Left colon (tissue), 2 donors: Measurements from ENCODE around the gene EBF3. TPM values are rescaled to one million over a fixed set of nuclear protein-coding genes. Genes with fewer than 3 reads are reported as not detected.
"Not testable (repeated sequence)": the region's sequence is repeated elsewhere in the genome, so short reads cannot be mapped to it uniquely, and the experiment has no call there.

Experiments used
- ATAC-seq: fragments of 200-7000 bp; cut with Tn5 transposase; one replicate; pipeline ENCODE4 v1.9.1; 2020; ENCODE audit warnings: mild to moderate bottlenecking, moderate library complexity
- DNase-seq, 2 donors: peaks; one replicate each; pipeline ENCODE4 v3.0.0-alpha.2; 2020
- intact Hi-C, 2 donors: fragments of 100-400 bp; cut with DNase I in 1 of 2; cut with micrococcal nuclease in 1 of 2; formaldehyde crosslinking; loops; one replicate each; pipeline versions ENCODE4 v1.11.2 to v1.14.0; 2022; cut with DNase I, micrococcal nuclease
- total RNA-seq, 2 donors: library from RNA; stranded (reverse); fragmentation: NEBNext Ultra II Directional; extraction: Animal tissue kit (Norgen Biotek cat#: 25700); gene quantifications; one replicate each; pipeline ENCODE4 v1.2.1, GENCODE V29; 2021
- donor health status: DM: no; HTN: no; CAD: no.
- donor health status: DM: yes; HTN: yes; CAD: no.

EBF3 gene
- total RNA-seq, 2 donors from 2014 or later = 0.40 to 0.78 TPM

DNA sequence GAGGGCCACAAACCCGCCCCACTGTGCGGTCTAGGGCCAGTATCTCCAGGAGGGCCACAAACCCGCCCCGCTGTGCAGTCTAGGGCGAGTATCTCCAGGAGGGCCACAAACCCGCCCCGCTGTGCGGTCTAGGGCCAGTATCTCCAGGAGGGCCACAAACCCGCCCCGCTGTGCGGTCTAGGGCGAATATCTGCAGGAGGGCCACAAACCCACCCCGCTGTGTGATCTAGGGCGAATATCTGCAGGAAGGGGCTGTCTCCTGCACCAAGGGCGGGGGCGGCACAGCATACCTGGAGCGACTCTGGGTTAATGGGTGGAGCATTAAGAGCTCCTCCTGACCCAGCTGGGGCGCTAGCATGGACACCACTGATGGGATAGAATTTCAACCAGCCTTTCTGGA lies 43.9 kb downstream of the EBF3 start:
- intact Hi-C loops = not testable (repeated sequence)

DNA sequence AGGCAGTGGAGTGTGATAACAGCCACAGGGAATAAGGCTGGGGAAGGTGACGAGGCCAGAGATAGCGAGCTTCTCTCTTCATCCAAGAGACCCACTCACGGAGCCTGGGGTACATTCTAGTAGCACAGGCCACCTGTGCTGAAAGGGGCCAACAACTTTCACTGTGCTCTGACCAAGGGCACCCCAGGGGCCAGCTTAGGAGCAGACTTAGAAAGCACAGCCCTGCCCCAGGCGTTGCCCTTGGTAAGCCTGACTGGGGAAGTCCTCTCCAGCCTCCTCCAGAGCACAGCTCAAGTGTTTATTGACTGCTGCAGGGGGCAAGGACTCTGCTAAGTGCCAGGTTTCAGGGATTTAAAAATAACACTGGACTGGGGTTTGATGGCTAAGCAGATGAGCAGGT lies 44.7 kb downstream of the EBF3 start:
- intact Hi-C loops = no loop called here
- ATAC-seq (no peak), DNase-seq (no peak)

More for the DNA sequence above, 43.9 kb downstream of the EBF3 start:
- ATAC-seq, DNase-seq: not testable (repeated sequence)

DNA sequence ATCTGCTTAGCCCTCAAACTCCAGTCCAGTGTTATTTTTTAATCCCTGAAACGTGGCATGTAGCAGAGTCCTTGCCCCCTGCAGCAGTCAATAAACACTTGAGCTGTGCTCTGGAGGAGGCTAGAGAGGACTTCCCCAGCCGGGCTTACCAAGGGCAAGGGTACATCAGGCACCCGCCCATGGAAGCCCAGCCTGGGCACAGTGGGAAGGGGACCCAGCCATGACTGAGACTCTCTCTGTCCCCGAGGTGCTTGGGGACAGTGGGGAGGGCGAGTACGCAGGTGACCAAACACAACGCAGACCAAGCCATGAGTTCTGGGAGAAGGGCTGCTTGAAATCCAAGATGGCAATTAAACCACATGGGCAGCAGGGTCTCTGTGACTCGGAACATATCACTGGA lies 45.2 kb downstream of the EBF3 start:
- ATAC-seq (no peak), DNase-seq (no peak)
- intact Hi-C loops = no loop called here

DNA sequence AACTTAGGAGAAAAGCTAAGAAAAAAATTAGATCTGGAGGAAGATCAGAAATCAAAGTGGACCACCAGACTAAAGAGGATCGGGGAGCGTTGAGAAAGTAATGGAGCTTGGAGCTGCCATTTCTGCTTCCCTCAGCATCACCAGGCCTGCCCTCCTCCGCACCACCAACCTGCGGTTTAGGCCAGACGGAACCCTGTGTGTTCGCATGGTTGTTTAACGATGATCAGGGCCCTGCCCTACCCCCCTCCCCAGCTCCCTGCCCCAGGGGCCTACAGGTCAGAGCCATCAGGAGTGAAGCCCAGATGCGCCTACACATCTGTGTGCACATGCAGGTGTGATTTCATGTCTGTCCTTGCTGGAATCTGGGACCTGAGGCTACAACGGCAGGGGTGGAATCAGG lies 45.7 kb downstream of the EBF3 start:
- no peak for DNase-seq
- ATAC-seq = no peak
- intact Hi-C loops = no loop called here

DNA sequence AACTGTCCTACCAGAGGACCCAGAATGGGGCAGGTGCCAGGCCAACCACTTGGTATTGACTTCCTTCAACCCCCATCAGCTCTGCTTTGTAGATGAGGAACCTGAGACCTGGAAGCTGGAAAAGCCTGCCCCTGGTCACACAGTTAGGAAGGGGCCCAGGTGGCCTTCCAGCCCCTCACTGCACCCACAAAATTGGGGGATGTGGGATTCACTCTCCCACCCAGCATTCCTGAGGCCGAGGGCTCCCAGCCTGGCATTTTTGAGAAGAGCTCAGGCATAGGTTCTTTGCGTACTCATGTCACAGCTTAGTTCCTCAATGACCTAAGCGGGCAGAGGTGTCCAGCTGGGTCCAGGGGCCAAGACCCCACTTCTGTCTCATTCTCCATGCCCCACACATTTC lies 46.1 kb downstream of the EBF3 start:
- DNase-seq (no peak), ATAC-seq (no peak)
- intact Hi-C loops = no loop called here

DNA sequence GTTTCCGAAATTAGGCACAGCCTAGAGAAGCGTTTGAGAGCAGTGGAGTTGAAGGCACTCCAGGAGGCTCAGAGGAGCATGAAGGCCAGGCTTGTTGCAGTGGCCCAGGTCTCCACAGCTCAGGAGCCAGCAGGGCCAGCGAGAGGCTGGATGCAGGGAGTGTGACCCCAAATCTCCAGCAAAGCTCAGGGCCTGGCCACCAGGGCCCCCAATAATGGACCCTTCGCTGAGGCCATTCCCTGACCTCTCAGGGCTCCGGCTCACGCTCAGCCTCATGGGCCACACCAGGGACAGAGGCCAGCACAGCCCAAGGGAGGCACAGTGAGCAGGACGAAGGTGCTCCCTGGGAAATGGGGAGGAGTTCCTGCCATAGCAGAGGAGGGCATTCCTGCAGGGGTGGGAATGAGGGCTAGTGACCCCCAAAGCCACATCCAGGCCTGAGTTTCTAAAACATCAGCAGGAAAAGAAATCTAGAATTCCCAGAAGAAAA lies 47.5 kb downstream of the EBF3 start:
- ATAC-seq (no peak), DNase-seq (no peak)
- intact Hi-C loops = no loop called here

DNA sequence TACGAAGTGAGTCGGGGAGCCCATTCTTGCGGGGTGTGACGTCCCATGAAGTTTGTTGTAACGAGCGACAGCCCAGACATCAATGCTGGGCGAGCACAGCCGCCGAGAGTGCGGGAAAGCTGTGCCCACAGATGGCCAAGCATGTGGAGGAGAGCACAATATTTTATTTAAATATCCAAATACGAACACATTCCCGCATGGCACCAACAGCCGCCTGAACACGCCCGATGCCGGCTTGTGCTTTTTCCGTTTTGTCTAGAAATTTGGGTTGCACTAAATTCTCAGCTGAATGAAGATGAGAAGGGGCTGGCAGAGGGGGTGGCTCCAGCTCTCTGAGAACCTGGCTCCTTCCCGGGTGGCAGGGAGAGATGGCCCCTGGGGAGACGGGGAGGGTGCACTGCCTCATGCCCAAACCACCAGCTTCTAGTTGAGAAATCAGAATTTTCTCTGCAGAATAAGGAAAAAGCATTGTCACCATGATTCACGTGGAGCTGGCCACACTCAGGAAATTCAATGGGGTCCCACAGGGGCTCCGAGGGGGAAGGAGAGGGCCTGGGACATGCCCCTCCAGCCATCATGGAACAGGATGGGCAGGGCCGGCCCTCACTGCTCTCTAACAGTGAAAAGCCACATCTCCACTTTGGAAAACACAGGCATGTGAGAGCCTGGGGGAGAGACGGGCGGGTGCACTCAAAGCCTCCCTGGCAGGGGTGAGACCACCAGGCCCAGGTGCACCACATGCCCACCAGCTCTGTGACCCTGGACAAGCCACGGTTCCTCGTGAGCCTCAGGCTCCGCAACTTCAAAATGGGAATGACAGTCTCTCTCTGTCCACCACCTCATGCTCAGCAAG lies 48.3 kb downstream of the EBF3 start:
- intact Hi-C loops = no loop called here
- DNase-seq = no peak
- ATAC-seq = no peak

DNA sequence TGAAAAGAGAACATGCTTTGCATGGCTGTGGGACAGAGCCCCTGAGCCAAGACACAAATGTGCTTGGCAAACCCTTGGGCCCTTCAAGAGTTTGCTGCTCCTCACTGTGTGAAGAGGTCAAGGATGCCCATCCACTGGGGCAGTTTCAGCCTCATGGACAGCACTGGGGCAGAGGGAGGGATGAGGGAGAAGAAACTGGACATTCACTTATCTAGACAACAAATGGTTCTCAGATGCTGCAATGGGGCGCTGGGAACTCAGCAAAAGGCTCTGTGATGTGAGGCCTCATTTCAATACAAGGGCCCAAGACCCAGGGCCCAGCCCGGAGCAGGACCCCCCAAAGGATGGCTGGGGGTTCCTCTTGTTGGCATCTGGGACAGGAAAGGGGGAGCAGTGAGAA lies 49.1 kb downstream of the EBF3 start:
- ATAC-seq (no peak), DNase-seq (no peak)
- intact Hi-C loops = no loop called here

DNA sequence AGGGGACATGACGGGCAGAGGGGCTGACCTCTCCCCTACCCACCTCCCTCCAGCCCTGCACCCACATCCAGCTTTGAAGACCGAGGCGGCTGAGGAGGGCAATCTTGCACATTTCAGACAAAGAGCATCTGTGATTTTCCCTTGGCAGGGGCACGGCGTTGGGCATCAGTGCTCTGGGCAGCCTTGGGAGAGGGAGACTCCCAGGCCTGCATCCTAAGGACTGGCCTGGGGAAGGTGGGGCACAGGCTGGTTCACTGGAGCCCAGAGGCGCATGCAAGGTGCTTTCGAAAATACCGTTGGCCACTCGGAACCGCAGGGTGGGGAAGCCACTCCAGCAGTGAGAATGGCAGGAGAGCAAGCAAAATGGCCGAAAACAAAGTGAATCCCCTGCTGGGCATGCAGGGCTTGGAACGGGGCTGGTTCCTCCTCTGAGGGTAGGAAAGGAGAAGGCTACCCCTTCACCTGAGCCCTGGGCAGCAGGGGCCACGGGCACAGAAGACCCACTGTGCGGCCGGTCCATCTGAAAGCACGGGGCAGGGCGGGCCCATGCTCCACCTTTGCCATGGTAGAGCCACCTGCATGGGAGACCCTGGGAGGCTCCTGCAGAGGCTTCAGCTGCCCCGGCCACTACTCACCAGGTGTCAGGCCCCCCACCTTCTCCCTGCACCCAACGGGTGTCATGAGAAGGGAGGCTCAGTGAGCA lies 49.8 kb downstream of the EBF3 start:
- ATAC-seq (no peak), DNase-seq (no peak)
- intact Hi-C loops = no loop called here

DNA sequence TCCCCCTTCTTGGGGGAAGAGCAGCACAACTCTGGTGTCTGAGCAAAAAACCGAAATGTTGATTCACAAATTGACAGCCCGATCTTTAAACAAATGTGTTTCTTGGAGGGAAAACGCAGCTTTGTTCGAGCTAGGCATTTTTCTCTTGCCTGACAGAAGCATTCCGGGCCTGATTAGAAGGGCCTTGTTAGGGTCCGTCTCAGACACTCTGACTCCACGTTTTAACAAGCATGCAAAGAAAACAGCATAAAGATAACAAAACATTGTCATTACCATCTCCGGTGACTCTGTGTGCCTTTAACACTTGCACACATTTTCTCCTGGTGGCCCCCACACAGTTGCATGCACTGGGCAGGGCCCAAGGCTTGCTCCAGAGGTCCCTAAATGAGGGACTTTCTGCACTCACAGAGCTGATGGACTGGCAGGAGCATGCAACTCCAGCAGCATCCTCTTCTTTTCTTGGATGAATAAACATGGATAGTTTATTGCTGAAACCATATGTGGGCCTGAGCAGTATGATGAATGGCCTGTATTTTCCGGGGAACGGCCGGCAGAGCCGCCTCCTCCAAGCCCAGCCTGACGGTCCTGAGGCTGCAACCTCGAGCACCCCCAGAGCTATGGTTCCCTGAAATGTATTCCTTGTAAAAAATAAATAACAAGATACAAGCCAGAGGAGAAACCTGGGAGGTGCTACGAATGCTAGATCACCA lies 50.9 kb downstream of the EBF3 start:
- ATAC-seq = no peak
- DNase-seq = no peak
- intact Hi-C loops = no loop called here

DNA sequence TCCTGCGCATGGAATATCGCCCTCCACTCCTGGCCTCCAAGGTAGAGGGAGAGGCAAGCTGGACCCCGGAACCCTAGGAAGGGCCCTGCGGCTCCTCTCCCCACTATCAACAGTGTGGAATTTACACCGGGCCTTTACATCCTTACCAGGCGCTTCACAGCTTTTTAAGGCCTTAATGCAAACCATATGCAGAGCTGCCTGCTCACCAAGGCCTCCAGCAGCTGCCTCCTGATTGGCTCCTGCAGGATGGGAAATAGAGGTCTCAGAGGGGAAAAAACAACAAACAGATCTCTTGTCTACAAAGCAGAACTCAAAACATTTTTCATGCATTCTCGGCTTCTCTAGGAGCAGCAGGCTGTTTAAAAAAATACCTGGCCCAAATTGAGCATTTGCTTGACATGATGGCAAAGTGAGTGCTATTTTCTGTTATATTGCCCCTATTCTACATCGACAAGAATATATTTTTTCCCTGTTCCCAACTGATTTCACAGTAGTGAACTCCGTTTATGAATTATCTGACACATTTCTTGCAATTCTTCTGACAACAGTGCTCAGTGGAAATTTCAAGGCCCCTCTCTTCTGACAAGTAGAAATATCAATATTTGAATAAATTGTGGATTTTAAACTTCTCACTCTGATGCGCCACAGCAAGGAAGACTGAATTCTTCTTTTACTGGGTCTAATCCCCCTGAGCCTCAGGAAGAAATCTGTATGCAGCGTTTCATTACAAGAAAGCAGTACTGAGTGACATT lies 51.7 kb downstream of the EBF3 start:
- no peak for DNase-seq
- intact Hi-C loops = no loop called here
- ATAC-seq = no peak

DNA sequence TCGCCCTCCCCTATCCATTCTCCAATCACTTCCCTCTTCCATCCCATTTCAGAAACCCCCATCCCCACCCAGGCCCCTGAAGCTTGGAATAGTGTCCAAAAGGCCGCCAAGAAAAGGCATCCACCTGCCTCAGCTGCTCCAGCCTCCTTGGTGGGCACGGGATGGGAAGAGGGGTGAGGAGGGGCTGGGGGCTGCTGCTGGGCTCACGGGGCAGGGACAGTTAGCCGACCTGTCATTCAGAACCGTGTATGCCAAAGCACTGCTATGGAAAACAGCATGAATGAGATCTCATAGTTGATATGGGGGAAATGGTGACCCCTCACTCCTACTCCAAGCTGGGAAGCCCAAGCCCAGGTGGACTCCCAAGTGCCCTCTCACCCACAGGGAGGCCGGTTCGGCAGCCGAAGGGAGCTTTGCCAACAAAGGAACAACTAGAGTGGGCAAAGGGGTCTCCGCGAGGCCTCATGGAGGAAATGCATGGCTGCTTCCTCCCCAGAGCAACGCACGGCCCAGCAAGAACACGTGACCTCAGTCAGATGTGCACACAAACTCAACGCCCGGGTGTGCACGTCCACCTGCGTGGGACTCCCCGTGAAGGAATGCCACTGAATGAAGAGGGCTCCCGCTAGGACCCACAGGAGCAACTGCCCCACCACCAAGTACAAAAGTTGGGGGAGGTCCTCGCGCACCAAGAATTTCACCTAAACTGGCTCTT lies 52.5 kb downstream of the EBF3 start:
- DNase-seq (no peak), ATAC-seq (no peak)
- intact Hi-C loops = no loop called here

DNA sequence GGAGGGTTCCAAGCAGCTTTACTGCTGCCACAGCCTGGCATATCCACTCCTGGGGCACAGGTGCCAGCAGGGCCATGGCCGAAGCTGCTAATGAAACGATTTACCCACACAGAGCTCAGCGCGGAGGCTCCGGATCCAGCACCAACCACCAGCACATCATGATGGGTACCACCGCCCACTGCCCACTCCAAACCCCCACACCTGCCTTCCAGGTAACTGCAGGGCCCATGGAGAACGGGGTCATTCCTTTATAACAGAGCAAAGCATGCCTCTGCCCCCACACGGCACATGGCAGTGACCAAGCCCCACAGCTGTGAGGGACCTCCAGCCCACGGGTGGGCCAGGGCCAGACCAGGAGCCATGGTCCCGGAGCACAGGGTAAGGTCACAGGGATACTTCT lies 53.2 kb downstream of the EBF3 start:
- ATAC-seq (no peak), DNase-seq (no peak)
- intact Hi-C loops = no loop called here

DNA sequence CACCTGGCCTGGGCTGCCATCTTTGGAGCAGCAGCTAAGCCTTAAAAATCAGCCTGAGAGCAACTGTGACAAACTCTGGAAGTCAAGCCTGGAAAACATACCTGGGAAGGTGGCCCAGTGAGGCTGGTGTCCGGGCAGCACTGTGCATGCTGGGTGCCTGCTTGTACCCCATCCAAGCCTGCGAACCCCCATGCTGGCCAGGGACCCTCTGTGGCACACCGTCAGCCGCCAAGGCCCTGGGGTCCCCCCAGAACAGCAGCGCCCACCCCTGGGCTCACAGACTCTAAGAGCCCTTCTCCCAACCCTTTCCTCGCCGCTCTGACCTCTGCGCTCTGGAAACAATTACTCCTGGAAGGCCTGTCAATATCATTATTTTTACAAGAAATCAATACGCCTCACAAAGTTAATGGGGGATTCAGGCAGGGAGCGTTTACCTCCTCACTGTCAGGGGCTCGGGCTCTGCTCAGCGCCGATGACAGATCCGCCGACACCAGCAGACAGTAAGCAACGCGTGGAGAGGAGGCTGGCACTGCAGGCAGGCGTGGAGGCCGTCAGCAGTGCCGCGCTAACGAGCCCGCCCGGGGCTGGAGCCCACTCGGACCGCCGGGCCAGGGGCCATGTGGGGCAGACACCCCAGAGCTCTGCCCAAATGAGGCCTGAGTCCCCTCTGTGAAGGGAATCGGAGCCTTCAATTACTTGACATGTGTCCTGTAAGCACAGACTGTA lies 54.4 kb downstream of the EBF3 start:
- intact Hi-C loops = no loop called here
- no peak for DNase-seq
- no peak for ATAC-seq

DNA sequence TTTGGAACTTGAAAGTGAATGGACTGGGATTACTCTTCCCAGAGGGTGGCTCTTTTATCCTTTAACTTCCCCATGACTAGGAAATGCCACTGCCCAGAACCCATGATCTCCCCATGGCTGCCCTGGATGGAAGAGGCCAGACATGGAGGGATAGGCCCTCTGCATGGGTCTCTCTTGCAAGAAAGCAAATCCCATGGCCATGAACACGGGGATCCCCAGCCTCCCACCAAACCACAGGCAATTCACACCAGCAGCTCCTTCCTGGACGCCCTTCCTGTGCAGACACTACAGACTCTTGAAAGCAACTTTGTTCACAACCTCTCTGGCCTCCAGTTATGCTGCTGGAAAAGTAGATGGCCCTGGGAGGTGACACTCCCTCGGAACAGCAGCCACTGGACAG lies 55.0 kb downstream of the EBF3 start:
- DNase-seq (no peak), ATAC-seq (no peak)
- intact Hi-C loops = no loop called here

DNA sequence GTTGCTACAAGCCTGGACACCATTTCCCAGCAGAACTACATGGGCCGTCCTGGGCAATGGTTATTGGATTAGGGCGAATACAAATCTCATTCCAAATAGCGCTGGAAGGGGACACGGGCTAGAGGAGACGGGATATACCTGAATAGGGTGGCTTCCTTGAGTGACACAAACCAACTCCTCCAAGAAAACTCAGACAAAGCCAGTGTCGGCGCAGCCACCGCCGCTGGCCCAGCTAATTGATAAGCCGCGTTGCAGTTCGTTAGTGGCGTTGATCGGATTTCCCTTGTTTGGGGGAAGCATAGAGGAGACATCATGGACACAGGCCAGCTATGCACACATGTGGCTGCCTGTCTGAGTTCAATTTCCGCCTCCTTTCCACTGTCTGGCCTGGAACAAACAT lies 55.7 kb downstream of the EBF3 start:
- DNase-seq = no peak
- intact Hi-C loops = no loop called here

DNA sequence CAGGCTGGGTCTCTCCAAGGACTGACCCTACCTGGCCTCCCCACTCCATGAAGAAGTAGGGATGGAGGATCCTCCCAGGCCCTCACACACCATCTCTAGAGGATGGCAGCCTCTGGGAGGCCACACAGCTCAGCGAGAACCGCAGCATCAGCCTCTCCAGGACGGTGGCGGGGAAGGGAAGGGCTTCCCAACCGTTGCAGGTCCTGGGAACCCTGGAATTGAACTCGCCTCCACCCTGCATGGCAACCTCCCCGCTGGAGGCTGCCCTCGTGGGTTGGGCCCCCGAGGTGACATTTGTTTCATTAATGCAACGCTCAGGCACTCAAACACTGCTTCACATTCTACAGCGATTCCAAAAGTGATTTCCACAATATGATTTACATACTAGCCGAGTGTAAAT lies 58.5 kb downstream of the EBF3 start:
- intact Hi-C loops = no loop called here
- no peak for ATAC-seq

More for the DNA sequence above, 55.7 kb downstream of the EBF3 start:
- ATAC-seq = no peak

DNA sequence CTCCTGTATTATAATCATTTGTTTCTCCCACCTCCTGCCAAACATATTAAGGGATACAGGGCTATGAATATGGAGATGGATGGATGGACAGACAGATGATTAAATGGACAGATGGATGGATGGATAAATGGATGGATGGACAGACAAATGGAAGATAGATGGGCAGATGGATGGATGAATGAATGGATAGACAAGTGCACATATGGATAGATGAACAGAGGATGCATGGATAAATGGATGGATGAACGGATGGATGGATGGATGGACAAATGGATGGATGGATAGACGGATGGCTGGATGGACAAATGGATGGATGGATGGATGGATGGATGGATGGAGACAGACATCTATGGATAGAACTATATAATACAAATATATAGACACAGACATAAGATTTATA lies 59.8 kb downstream of the EBF3 start:
- DNase-seq (no peak), ATAC-seq (no peak)
- intact Hi-C loops = no loop called here

More for the DNA sequence above, 58.5 kb downstream of the EBF3 start:
- no peak for DNase-seq
